DOHH2 (cell line): ENCODE results near the gene FBXL5.

ENCODE experiments used
- H3F3A ChIP-seq: fragments of 200-600 bp; sonication (generic), shearing (Covaris generic); 2 replicates; pipeline ENCODE4 v1.6.0; 2016; ENCODE audit warnings: antibody characterized with exemption, mild to moderate bottlenecking; ENCODE audit not compliant: control insufficient read depth, insufficient read depth
- H3K27ac ChIP-seq: fragments of 200-600 bp; sonication (generic); 2 replicates; pipeline ENCODE4 v1.5.1; 2014; ENCODE audit warnings: low read depth, mild to moderate bottlenecking, low read length, moderate library complexity
- H3K27me3 ChIP-seq: fragments of 200-600 bp; sonication (generic); 2 replicates; pipeline ENCODE4 v1.6.1; 2014; ENCODE audit warnings: mild to moderate bottlenecking, low read length, mixed read lengths; ENCODE audit not compliant: control insufficient read depth
- H3K36me3 ChIP-seq: fragments of 200-600 bp; sonication (generic); 2 replicates; pipeline ENCODE4 v1.6.1; 2014; ENCODE audit warnings: mild to moderate bottlenecking, low read length, moderate library complexity, mixed read lengths; ENCODE audit not compliant: control insufficient read depth
- H3K4me1 ChIP-seq: fragments of 200-600 bp; sonication (generic); 2 replicates; pipeline ENCODE4 v1.6.1; 2014; ENCODE audit warnings: mild to moderate bottlenecking, low read length, mixed read lengths; ENCODE audit not compliant: control insufficient read depth
- H3K4me2 ChIP-seq: fragments of 200-600 bp; sonication (generic); 2 replicates; pipeline ENCODE4 v1.6.0; 2014; ENCODE audit warnings: mild to moderate bottlenecking, low read length, moderate library complexity
- H3K4me3 ChIP-seq: fragments of 200-600 bp; sonication (generic); 2 replicates; pipeline ENCODE4 v1.5.1; 2014; ENCODE audit warnings: mild to moderate bottlenecking, low read length, mixed read lengths
- H3K79me2 ChIP-seq: fragments of 200-600 bp; sonication (generic); 2 replicates; pipeline ENCODE4 v1.6.1; 2014; ENCODE audit warnings: mild to moderate bottlenecking, low read length, mixed read lengths; ENCODE audit not compliant: control insufficient read depth
- H3K9me2 ChIP-seq: fragments of 200-600 bp; sonication (generic); replicated peaks from 2 replicates; pipeline ENCODE4 v1.6.1; 2014; ENCODE audit warnings: mild to moderate bottlenecking, low read length, mixed read lengths; ENCODE audit not compliant: control insufficient read depth
- H3K9me3 ChIP-seq: fragments of 200-600 bp; sonication (generic); 2 replicates; pipeline ENCODE4 v1.6.1; 2014; ENCODE audit warnings: antibody characterized with exemption, low read length, mixed read lengths; ENCODE audit not compliant: control insufficient read depth, insufficient read depth
- H4K20me1 ChIP-seq: fragments of 200-600 bp; sonication (generic); 2 replicates; pipeline ENCODE4 v1.6.0; 2014; ENCODE audit warnings: low read depth, mild to moderate bottlenecking, antibody characterized with exemption, low read length, moderate library complexity; ENCODE audit not compliant: control insufficient read depth, insufficient read depth
- EZH2phosphoT487 ChIP-seq: fragments of 200-600 bp; sonication (generic); IDR thresholded peaks from 2 replicates; pipeline ENCODE4 v1.6.1; 2017; ENCODE audit warnings: borderline replicate concordance, mild to moderate bottlenecking, antibody characterized with exemption, low read length, moderate library complexity, mixed read lengths
- TF ChIP-seq, protein P1 (sequence below): fragments of 200-600 bp; sonication (generic); IDR thresholded peaks from one replicate; pipeline ENCODE4 v1.5.1; 2014; ENCODE audit warnings: antibody characterized with exemption, mild to moderate bottlenecking, low read depth, low read length; ENCODE audit not compliant: poor library complexity, severe bottlenecking

The FBXL5 gene

DNA sequence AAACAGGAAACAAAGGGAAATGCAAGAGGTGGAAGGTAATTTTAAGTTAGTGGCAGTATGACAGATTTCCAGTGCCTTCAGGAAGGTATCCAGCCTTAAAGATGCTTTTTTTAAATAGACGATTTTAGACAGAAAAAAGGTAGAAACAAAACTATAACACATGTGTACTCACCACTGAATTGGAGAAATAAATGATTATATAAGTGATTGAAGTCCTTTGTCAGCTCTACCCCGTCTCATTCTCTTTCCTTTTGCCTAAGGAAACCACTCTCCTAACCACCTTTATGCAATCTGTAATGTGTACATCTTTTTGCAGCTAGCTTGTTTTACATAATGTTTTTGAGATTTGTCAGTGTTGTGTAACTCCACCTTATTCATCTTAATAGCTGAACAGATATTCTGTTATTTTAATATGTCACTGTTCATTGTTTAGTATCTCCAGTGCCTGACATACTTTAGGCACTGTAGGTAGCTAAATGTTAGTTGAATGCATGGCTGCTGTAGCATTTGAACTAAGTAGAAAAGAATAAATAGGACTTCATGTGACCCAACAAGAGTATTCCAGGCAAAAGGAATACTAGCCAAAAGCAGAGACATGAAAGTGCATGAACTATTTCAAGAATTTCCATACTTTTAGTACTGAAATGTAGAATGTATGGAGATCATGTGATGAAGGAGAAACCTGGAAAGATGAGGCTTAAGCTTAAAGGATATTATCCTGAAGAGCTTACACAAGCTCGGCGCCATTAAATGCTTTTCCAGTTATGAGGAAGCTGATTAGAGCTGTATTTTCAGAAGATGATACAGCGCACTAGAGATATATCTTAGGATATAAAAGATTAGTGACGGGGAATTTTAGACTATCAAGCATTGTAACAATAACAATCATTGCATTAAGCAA is 27.3 kb upstream of the FBXL5 start:
- H3K4me1 ChIP-seq = peaks cover 39% of the 10 kb centered on the region
- TF ChIP-seq EZH2phosphoT487 = no peak
- TF ChIP-seq, protein P1, sequence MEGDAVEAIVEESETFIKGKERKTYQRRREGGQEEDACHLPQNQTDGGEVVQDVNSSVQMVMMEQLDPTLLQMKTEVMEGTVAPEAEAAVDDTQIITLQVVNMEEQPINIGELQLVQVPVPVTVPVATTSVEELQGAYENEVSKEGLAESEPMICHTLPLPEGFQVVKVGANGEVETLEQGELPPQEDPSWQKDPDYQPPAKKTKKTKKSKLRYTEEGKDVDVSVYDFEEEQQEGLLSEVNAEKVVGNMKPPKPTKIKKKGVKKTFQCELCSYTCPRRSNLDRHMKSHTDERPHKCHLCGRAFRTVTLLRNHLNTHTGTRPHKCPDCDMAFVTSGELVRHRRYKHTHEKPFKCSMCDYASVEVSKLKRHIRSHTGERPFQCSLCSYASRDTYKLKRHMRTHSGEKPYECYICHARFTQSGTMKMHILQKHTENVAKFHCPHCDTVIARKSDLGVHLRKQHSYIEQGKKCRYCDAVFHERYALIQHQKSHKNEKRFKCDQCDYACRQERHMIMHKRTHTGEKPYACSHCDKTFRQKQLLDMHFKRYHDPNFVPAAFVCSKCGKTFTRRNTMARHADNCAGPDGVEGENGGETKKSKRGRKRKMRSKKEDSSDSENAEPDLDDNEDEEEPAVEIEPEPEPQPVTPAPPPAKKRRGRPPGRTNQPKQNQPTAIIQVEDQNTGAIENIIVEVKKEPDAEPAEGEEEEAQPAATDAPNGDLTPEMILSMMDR = no peak

DNA sequence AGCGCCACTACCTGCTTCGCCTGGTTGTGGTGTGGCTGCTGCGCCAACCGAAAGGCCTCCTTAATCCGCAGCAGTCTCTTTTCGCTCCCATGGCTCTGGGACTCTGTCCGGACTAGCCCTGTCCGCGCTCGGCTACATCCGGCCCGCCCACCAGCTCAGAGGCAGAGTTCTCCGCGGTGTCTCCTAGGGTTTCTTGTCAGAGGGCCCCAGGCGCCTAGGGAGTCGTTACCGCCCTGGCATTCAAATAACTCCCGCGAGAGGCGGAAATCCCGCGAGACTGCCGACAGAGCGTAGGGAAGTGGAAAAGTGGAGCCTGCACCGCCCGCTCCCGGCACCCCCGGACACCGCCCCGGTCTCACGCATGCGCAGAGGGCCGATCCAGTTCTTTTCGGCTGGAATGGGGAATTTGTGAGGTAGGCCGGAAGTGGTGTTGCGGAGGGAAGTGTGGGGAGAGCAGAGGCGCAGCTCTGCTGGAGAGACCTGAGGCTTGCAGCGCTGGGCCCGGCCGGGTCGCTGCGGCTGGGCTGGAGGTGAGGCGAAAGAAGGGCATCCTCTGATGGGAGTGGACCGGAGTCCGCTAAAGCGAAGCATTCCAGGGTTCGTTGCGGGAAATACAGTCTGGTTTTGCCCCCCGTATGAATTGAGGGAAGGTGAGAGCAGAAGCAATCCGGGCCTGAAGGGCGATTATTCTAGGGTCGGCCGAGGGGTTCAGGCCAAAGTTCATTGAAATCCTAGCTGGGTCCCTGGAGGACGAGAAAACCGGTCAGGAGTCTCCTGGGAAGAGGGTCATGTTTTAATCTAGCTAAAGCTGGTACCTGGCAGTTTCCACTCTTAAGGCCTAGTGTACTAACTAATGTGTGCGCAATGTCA is 26.4 kb upstream of the FBXL5 start, which contains the start of gene FAM200B:
Gene FAM200B, plus strand, starts transcription at position 456 of the 870 bp plus-strand sequence. CDS start 5,151 bp downstream, outside the sequence.
- Histone ChIP-seq H3K27ac (peak within 1 kb of the TSS; percentile 93), H3K4me2 (peak within 1 kb of the TSS; percentile 70), H3K4me3 (peak within 1 kb of the TSS; percentile 90), H3K9me2 (no peaks in the 10 kb centered on the region), H3K27me3 (no peaks in the 10 kb centered on the region), H4K20me1 (no peaks in the 10 kb centered on the region), H3F3A (peaks cover 19% of the 10 kb centered on the region), H3K9me3 (no peaks in the 10 kb centered on the region), H3K79me2 (peaks cover 85% of the 10 kb centered on the region), H3K36me3 (peaks cover 71% of the 10 kb centered on the region), H3K4me1 (peaks cover 48% of the 10 kb centered on the region)
- no peak for TF ChIP-seq EZH2phosphoT487
- TF ChIP-seq, protein P1 = peak; percentile 8

More for the DNA sequence above, 27.3 kb upstream of the FBXL5 start:
- H3K9me3 ChIP-seq = no peaks in the 10 kb centered on the region
- H3K36me3 ChIP-seq = peaks cover 72% of the 10 kb centered on the region
- no peaks in the 10 kb centered on the region for H3K27me3 ChIP-seq
- no peaks in the 10 kb centered on the region for H4K20me1 ChIP-seq
- peaks cover 11% of the 10 kb centered on the region for H3F3A ChIP-seq
- H3K4me3 ChIP-seq = peak overlapping the region; percentile 90
- H3K27ac ChIP-seq = peak overlapping the region; percentile 93
- H3K4me2 ChIP-seq = peak overlapping the region; percentile 70
- peaks cover 76% of the 10 kb centered on the region for H3K79me2 ChIP-seq
- no peaks in the 10 kb centered on the region for H3K9me2 ChIP-seq

DNA sequence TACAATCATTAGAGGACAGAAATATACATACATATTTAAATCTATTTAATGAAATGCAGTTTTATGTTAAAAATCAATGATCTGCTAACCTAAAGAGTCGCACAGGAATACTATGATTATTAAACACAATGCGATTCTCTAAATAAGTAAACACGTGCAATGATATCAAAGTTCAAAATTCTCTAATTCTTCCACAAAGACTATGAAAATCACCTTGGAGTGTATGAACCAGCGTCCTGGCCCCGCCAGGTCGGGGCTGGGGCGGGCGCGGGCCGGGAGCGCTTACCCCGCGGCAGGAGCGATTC is 25.9 kb upstream of the FBXL5 start:
- Histone ChIP-seq H3K4me1 (peaks cover 54% of the 10 kb centered on the region), H4K20me1 (no peaks in the 10 kb centered on the region), H3K9me2 (no peaks in the 10 kb centered on the region), H3K9me3 (no peaks in the 10 kb centered on the region), H3F3A (peaks cover 25% of the 10 kb centered on the region), H3K36me3 (peaks cover 70% of the 10 kb centered on the region), H3K4me2 (peak overlapping the region; percentile 67), H3K4me3 (peak overlapping the region; percentile 90), H3K27ac (peak overlapping the region; percentile 93), H3K79me2 (peaks cover 91% of the 10 kb centered on the region), H3K27me3 (no peaks in the 10 kb centered on the region)
- TF ChIP-seq EZH2phosphoT487 = no peak
